ENCODE results near the gene DNAJB6. TPM values are rescaled to one million over a fixed set of nuclear protein-coding genes. Genes with fewer than 3 reads are reported as not detected.

Gene DNAJB6
- total RNA-seq, 1 experiment from 2014 or later, result 82.5 TPM

GRCh38 chr7:157310676-157311185, 26.1 kb upstream of the DNAJB6 start:
- Histone ChIP-seq H3K27me3 (ENCODE audit: insufficient read depth, low read length) (no peaks in the 10 kb centered on the region), H3K4me2 (ENCODE audit: low read length) (peak overlapping the region; percentile 89), H3K9me3 (ENCODE audit: control insufficient read depth in 1 of 2, insufficient read depth in 1 of 2, low read depth in 1 of 2, low read length in 2 of 2) (no peaks in the 10 kb centered on the region), H3K9ac (ENCODE audit: low read length) (peak overlapping the region; percentile 71), H4K20me1 (ENCODE audit: insufficient read depth) (no peaks in the 10 kb centered on the region), H2AFZ (ENCODE audit: low read depth, low read length, poor library complexity, severe bottlenecking) (no peak overlapping the region), H3K4me3 (replicated peaks in 1 of 2; ENCODE audit: low read depth in 1 of 2, low read length in 2 of 2) (0 out of 4 replicates have a peak overlapping the region, but pooled peaks of 1 of the 2 experiments have one; percentile 55), H3K27ac (ENCODE audit: low read depth, low read length) (peak overlapping the region; percentile 86; the same call in 1 of the 2 replicates), H3K9me2 (ENCODE audit: insufficient read depth) (no peaks in the 10 kb centered on the region), H3K36me3 (ENCODE audit: control insufficient read depth in 1 of 2, insufficient read depth in 2 of 2, low read length in 2 of 2) (no peaks in the 10 kb centered on the region), H3K4me1 (ENCODE audit: control insufficient read depth in 1 of 2, insufficient read depth in 2 of 2, low read length in 2 of 2) (peaks cover 30 to 50% of the 10 kb centered on the region in 2 experiments), H3K79me2 (ENCODE audit: insufficient read depth, low read length) (no peaks in the 10 kb centered on the region)
- POLR2A ChIA-PET, result no interaction called here
- intact Hi-C loops (cut with micrococcal nuclease), result no loop called here
- CTCF ChIA-PET, result no interaction called here
- RAD21 ChIA-PET (ENCODE audit: low non-redundant PET in 1 of 2, low total read pairs in 2 of 2, uncharacterized antibody in 2 of 2, unreplicated experiment in 2 of 2), result no interaction called here
- TF ChIP-seq FOSL1 (IDR thresholded peaks at IDR 0.05; ENCODE audit: low read depth), result no peak
- TF ChIP-seq ZBTB33 (IDR thresholded peaks at IDR 0.05; ENCODE audit: extremely low read depth, insufficient replicate concordance, low read length), result no peak
- no peak for TF ChIP-seq MAX (IDR thresholded peaks at IDR 0.05)
- TF ChIP-seq EZH2phosphoT487 (IDR thresholded peaks at IDR 0.05; ENCODE audit: borderline replicate concordance), result no peak
- no peak for TF ChIP-seq POLR2A (IDR thresholded peaks at IDR 0.05; ENCODE audit: borderline replicate concordance, extremely low read depth, insufficient read depth, insufficient read length)
- no peak for TF ChIP-seq RAD21 (IDR thresholded peaks at IDR 0.05; ENCODE audit: low read depth)
- no peak for TF ChIP-seq EGR1 (IDR thresholded peaks at IDR 0.05; ENCODE audit: low read depth)
- no peak for TF ChIP-seq CBX3 (IDR thresholded peaks at IDR 0.05; ENCODE audit: low read depth)
- no peak for TF ChIP-seq ZFX (IDR thresholded peaks at IDR 0.05)
- TF ChIP-seq ZNF274 (IDR thresholded peaks at IDR 0.05; ENCODE audit: low read depth, low read length), result no peak
- no peak for TF ChIP-seq ATF3 (IDR thresholded peaks at IDR 0.05)
- no peak for TF ChIP-seq JUND (IDR thresholded peaks at IDR 0.05)
- TF ChIP-seq SRF (IDR thresholded peaks at IDR 0.05; ENCODE audit: low read depth), result no peak
- no peak for TF ChIP-seq ELF1 (IDR thresholded peaks at IDR 0.05; ENCODE audit: borderline replicate concordance, low read depth)
- TF ChIP-seq CEBPB (IDR thresholded peaks at IDR 0.05; ENCODE audit: low read depth), result no peak
- ATAC-seq (no peak), DNase-seq (ENCODE audit: low read depth, low spot score) (no peak)
- BruUV-seq (replicated peaks), result no TSS peak
